Putamen (tissue), 1 donor: ENCODE measurements around the gene FGF5.

Experiments
- DNase-seq: peaks from one replicate; pipeline ENCODE4 v3.0.0-alpha.2; 2016; ENCODE audit warnings: low spot score

FGF5 gene

DNA sequence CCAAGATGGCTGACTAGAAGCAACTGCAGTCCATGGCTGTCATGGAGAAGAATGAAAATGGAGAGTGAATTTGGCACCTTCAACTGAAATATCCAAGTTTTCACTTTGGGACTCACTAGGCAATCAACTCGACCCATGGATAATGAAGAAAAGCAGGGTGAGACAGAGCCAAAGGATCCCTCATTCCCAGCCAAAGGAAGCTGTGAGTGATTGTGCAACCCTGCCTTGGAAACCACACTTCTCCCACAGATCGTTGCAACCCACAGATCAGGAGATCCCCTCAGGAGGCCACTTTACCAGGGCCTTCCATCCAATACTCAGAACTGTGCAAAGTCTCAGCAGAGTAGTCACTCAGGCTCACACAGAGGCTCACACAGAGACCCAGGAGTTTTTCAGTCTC, 73.6 kb downstream of the FGF5 start:
- DNase-seq = no peak
